CD14-positive monocyte (primary cell): ENCODE results near the gene RNFT2. TPM values are rescaled to one million over a fixed set of nuclear protein-coding genes. Genes with fewer than 3 reads are reported as not detected.

ENCODE experiments used
- DNase-seq, 3 donors: peaks; one replicate each; pipeline ENCODE4 v3.0.0-alpha.2; 2011 to 2022
- H2AFZ ChIP-seq: 2 replicates; pipeline ENCODE4 v1.6.0; 2012; ENCODE audit warnings: mild to moderate bottlenecking, low read depth, low read length, inconsistent platforms; ENCODE audit not compliant: insufficient read depth, poor library complexity, severe bottlenecking
- H3K27ac ChIP-seq, 2 donors: 1 replicate in 1 of 2; 2 replicates in 1 of 2; pipeline ENCODE4 v1.5.1; 2012 to 2013; ENCODE audit warnings: low read length in 2 of 2, control low read depth in 1 of 2, inconsistent platforms in 1 of 2, low read depth in 1 of 2, mild to moderate bottlenecking in 1 of 2
- H3K27me3 ChIP-seq, 2 donors: one replicate each; pipeline versions ENCODE4 v1.6.0 to v1.6.1; 2011 to 2013; ENCODE audit warnings: low read length in 2 of 2; ENCODE audit not compliant: control insufficient read depth in 2 of 2, insufficient read depth in 2 of 2
- H3K36me3 ChIP-seq, 2 donors: replicated peaks in 1 of 2; 1 replicate in 1 of 2; 2 replicates in 1 of 2; pipeline versions ENCODE4 v1.5.1 to v1.6.1; 2012 to 2013; ENCODE audit warnings: low read length in 2 of 2, control low read depth in 1 of 2, inconsistent platforms in 1 of 2, mild to moderate bottlenecking in 1 of 2; ENCODE audit not compliant: insufficient read depth in 2 of 2, control insufficient read depth in 1 of 2
- H3K4me1 ChIP-seq, 2 donors: 1 replicate in 1 of 2; 2 replicates in 1 of 2; pipeline versions ENCODE4 v1.5.1 to v1.6.1; 2012 to 2013; ENCODE audit warnings: low read length in 2 of 2, control low read depth in 1 of 2, inconsistent platforms in 1 of 2, mild to moderate bottlenecking in 1 of 2, moderate library complexity in 1 of 2; ENCODE audit not compliant: insufficient read depth in 2 of 2, control insufficient read depth in 1 of 2
- H3K4me2 ChIP-seq: replicated peaks from 2 replicates; pipeline ENCODE3; 2012; ENCODE audit warnings: low read length, moderate library complexity, mild to moderate bottlenecking; ENCODE audit not compliant: poor library complexity, severe bottlenecking; ENCODE audit errors: extremely low read depth
- H3K4me3 ChIP-seq, 3 experiments: fragments of 200-600 bp in 1 of 3; sonication (generic) in 1 of 3; replicated peaks in 1 of 3; 1 replicate in 2 of 3; 2 replicates in 1 of 3; pipeline ENCODE4 v1.5.1; 2011 to 2013; ENCODE audit warnings: low read length in 3 of 3, mild to moderate bottlenecking in 3 of 3, control low read depth in 2 of 3, low read depth in 2 of 3, inconsistent platforms in 1 of 3, moderate library complexity in 1 of 3
- H3K79me2 ChIP-seq: 2 replicates; pipeline ENCODE4 v1.6.0; 2012; ENCODE audit warnings: mild to moderate bottlenecking, control low read depth, inconsistent platforms, low read length, moderate library complexity; ENCODE audit not compliant: insufficient read depth
- H3K9ac ChIP-seq: 2 replicates; pipeline ENCODE4 v1.6.0; 2017; ENCODE audit warnings: low read length, mild to moderate bottlenecking; ENCODE audit not compliant: insufficient read depth, poor library complexity, severe bottlenecking
- H3K9me3 ChIP-seq, 2 donors: replicated peaks in 1 of 2; 1 replicate in 1 of 2; 2 replicates in 1 of 2; pipeline versions ENCODE4 v1.5.1 to v1.6.1; 2012 to 2013; ENCODE audit warnings: low read length in 2 of 2, control low read depth in 1 of 2; ENCODE audit not compliant: control insufficient read depth in 1 of 2, insufficient read depth in 1 of 2
- H4K20me1 ChIP-seq: 2 replicates; pipeline ENCODE4 v1.6.0; 2012; ENCODE audit warnings: mild to moderate bottlenecking, low read length, control low read depth, moderate library complexity; ENCODE audit not compliant: insufficient read depth
- H3K27ac Mint-ChIP-seq, 7 donors: one replicate each; pipeline ENCODE4 v1.8.0; 2020; ENCODE audit warnings: mild to moderate bottlenecking in 7 of 7, mixed read lengths in 7 of 7, moderate library complexity in 6 of 7, inconsistent platforms in 2 of 7
- H3K27me3 Mint-ChIP-seq, 3 donors: one replicate each; pipeline ENCODE4 v1.8.0; 2021 to 2022; ENCODE audit warnings: low read depth in 3 of 3, mild to moderate bottlenecking in 3 of 3, mixed read lengths in 3 of 3, moderate library complexity in 3 of 3, inconsistent platforms in 1 of 3
- H3K36me3 Mint-ChIP-seq, 2 donors: one replicate each; pipeline ENCODE4 v1.8.0; 2020; ENCODE audit warnings: mixed read lengths in 2 of 2, inconsistent platforms in 1 of 2, mild to moderate bottlenecking in 1 of 2
- H3K4me1 Mint-ChIP-seq: one replicate; pipeline ENCODE4 v1.8.0; 2020; ENCODE audit warnings: mild to moderate bottlenecking, mixed read lengths
- H3K4me3 Mint-ChIP-seq, 2 donors: one replicate each; pipeline ENCODE4 v1.8.0; 2020; ENCODE audit warnings: mild to moderate bottlenecking in 2 of 2, mixed read lengths in 2 of 2, moderate library complexity in 1 of 2
- H3K9me3 Mint-ChIP-seq, 7 donors: one replicate each; pipeline ENCODE4 v1.8.0; 2020 to 2022; ENCODE audit warnings: mixed read lengths in 7 of 7, mild to moderate bottlenecking in 6 of 7, moderate library complexity in 6 of 7, inconsistent platforms in 2 of 7
- CTCF ChIP-seq: fragments of 200-600 bp; IDR thresholded peaks from one replicate; pipeline ENCODE4 v1.8.0; 2022; ENCODE audit warnings: antibody characterized with exemption, mild to moderate bottlenecking
- WGBS: methylation state at CpG from one replicate; pipeline ENCODE4 v1.1.5; 2013; ENCODE audit warnings: missing lambda C conversion rate; ENCODE audit not compliant: insufficient coverage; 5-methylcytosine and 5-hydroxymethylcytosine counted together
- intact Hi-C, 2 donors: fragments of 100-400 bp; cut with micrococcal nuclease; formaldehyde crosslinking; loops; one replicate each; pipeline versions ENCODE4 v1.15.0 to v1.15.1; 2023
- polyA plus RNA-seq, 3 donors: library from polyadenylated mRNA; depleted of rRNA in 1 of 3; unstranded in 2 of 3; stranded (reverse) in 1 of 3; fragments of 300-500 nt in 2 of 3; fragments of >200 nt in 1 of 3; fragmentation: Illumina TruSeq in 2 of 3; gene quantifications; 1 replicate in 2 of 3; 2 replicates in 1 of 3; pipeline ENCODE4 v1.2.3, GENCODE V29; 2012 to 2021

RNFT2 gene
- polyA plus RNA-seq, 3 donors, result 0.05 TPM; not detected in 2

GRCh38 chr12:116837097-116837496 lies 99.0 kb downstream of the RNFT2 start:
- H3K4me3 Mint-ChIP-seq, result no peak overlapping the region
- no peaks in the 10 kb centered on the region for H3K36me3 ChIP-seq
- H3K9me3 ChIP-seq, result no peaks in the 10 kb centered on the region
- no peak overlapping the region for H3K4me3 ChIP-seq
- H3K4me1 ChIP-seq, result no peaks in the 10 kb centered on the region
- H3K27me3 Mint-ChIP-seq, result peaks cover 0 to 1% (median 0%) of the 10 kb centered on the region in 3 donors
- 76% methylated on average over 5 of the region's 9 CpGs for WGBS
- intact Hi-C loops, result no loop called here
- no peak overlapping the region for H2AFZ ChIP-seq
- H3K27me3 ChIP-seq, result no peaks in the 10 kb centered on the region
- TF ChIP-seq CTCF, result no peak
- no peak overlapping the region for H3K27ac Mint-ChIP-seq
- H3K27ac ChIP-seq, result no peak overlapping the region
- no peak for DNase-seq
- no peaks in the 10 kb centered on the region for H3K79me2 ChIP-seq
- H3K9me3 Mint-ChIP-seq, result peaks cover 0 to 3% (median 0%) of the 10 kb centered on the region in 7 donors
- no peaks in the 10 kb centered on the region for H3K4me1 Mint-ChIP-seq
- H3K9ac ChIP-seq, result no peak overlapping the region
- H3K4me2 ChIP-seq, result no peak overlapping the region
- H3K36me3 Mint-ChIP-seq, result no peaks in the 10 kb centered on the region
- H4K20me1 ChIP-seq, result no peaks in the 10 kb centered on the region

GRCh38 chr12:116838365-116838764 lies 100.2 kb downstream of the RNFT2 start:
- 100% methylated on average over 2 of the region's 4 CpGs for WGBS
- H2AFZ ChIP-seq, result no peak overlapping the region
- H3K4me1 Mint-ChIP-seq, result no peaks in the 10 kb centered on the region
- H3K27ac Mint-ChIP-seq, result no peak overlapping the region
- H3K4me3 Mint-ChIP-seq, result no peak overlapping the region
- no peaks in the 10 kb centered on the region for H3K36me3 Mint-ChIP-seq
- no peaks in the 10 kb centered on the region for H3K79me2 ChIP-seq
- H3K36me3 ChIP-seq, result no peaks in the 10 kb centered on the region
- H3K27ac ChIP-seq, result no peak overlapping the region
- no peak for DNase-seq
- H3K9me3 ChIP-seq, result no peaks in the 10 kb centered on the region
- no peaks in the 10 kb centered on the region for H3K27me3 ChIP-seq
- TF ChIP-seq CTCF, result no peak
- H3K9ac ChIP-seq, result no peak overlapping the region
- no peak overlapping the region for H3K4me2 ChIP-seq
- no peaks in the 10 kb centered on the region for H3K4me1 ChIP-seq
- no peaks in the 10 kb centered on the region for H4K20me1 ChIP-seq
- peaks cover 0 to 3% (median 2%) of the 10 kb centered on the region in 3 donors for H3K27me3 Mint-ChIP-seq
- peaks cover 0 to 3% (median 0%) of the 10 kb centered on the region in 7 donors for H3K9me3 Mint-ChIP-seq
- intact Hi-C loops, result no loop called here
- H3K4me3 ChIP-seq, result no peak overlapping the region
